ENCODE data around the gene HOXA4.

Gene HOXA4

GRCh38 chr7:27169658-27170425, 39.3 kb upstream of the HOXA4 start:
- no peak for DNase-seq (ENCODE audit: low spot score)

- DNase-seq (ENCODE audit: low spot score): no peak
Measured at GRCh38 chr7:27168265-27168947, 37.8 kb upstream of the HOXA4 start.

DNA sequence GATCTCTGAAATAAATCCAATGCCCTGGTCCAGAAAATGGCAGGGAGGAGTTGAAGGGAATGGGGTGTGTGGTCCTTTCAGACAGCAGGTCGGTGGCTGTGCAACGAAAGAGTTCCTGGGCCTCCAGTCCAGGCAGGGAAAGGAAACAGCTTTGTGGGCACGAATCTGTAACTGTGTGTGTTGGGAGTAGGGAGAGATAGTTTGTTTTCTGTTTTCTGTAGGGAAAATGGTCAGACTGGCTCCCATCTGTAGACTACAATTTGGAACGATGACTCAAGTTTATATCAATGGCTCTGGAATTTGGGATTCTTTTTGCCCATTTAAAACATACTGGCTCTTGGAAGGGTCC, 37.3 kb upstream of the HOXA4 start:
- DNase-seq (ENCODE audit: low spot score): no peak

- DNase-seq (ENCODE audit: low spot score): no peak
Measured at GRCh38 chr7:27166531-27167505, 36.3 kb upstream of the HOXA4 start.

- DNase-seq (ENCODE audit: low spot score): no peak
Measured at GRCh38 chr7:27165996-27166530, 35.5 kb upstream of the HOXA4 start.

- DNase-seq (ENCODE audit: low spot score): peak; percentile 84
Measured at GRCh38 chr7:27165089-27165995, 34.8 kb upstream of the HOXA4 start, which contains the start of gene HOXA9. HOXA9 (minus strand) TSS chr7:27165537; CDS start chr7:27165457, 80 bp downstream.

- no peak for DNase-seq (ENCODE audit: low spot score)
Measured at GRCh38 chr7:27164367-27165088, 34.0 kb upstream of the HOXA4 start.

GRCh38 chr7:27164045-27164366, 33.4 kb upstream of the HOXA4 start:
- no peak for DNase-seq (ENCODE audit: low spot score)

DNA sequence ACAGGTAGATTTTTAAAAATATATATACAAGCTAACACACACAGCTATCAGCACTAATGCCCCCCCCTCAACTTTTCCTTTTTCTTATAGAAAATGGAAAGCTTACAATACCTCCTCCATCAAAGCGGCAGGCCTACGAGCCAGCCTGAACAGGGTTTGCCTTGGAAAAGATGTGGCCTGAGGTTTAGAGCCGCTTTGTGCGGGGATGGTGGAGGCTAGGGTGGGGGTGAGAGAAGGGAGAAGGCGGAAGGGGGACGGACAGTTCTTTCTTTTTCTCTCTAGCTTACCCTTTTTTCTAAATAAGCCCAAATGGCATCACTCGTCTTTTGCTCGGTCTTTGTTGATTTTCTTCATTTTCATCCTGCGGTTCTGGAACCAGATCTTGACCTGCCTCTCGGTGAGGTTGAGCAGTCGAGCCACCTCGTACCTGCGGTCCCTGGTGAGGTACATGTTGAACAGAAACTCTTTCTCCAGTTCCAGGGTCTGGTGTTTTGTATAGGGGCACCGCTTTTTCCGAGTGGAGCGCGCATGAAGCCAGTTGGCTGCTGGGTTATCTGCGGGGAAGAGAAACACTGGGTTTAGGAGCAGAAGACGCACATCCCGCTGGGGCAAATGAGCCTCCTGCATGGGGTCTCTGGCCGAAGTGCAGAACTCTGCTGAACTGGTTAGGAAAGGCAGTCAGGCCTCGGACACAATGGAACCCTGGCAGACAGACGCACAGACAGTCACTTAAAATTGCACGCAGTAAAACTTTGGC, 32.9 kb upstream of the HOXA4 start:
- DNase-seq (ENCODE audit: low spot score): no peak

- DNase-seq (ENCODE audit: low spot score): no peak
Measured at GRCh38 chr7:27162561-27163287, 32.2 kb upstream of the HOXA4 start.

- DNase-seq (ENCODE audit: low spot score): no peak
Measured at GRCh38 chr7:27161721-27162560, 31.4 kb upstream of the HOXA4 start.

GRCh38 chr7:27161214-27161720, 30.7 kb upstream of the HOXA4 start:
- DNase-seq (ENCODE audit: low spot score): no peak

- peak; percentile 72 for DNase-seq (ENCODE audit: low spot score)
Measured at GRCh38 chr7:27160546-27161213, 30.1 kb upstream of the HOXA4 start.

GRCh38 chr7:27160145-27160545, 29.6 kb upstream of the HOXA4 start:
- DNase-seq (ENCODE audit: low spot score): no peak

GRCh38 chr7:27159266-27160144, 28.9 kb upstream of the HOXA4 start:
- DNase-seq (ENCODE audit: low spot score): no peak
